B cell (primary cell): ENCODE results near the gene IGFLR1. TPM values are rescaled to one million over a fixed set of nuclear protein-coding genes. Genes with fewer than 3 reads are reported as not detected.

ENCODE experiments used
- ATAC-seq: fragments of 200-7000 bp; cut with Tn5 transposase; one replicate; pipeline ENCODE4 v1.10.0; 2021; ENCODE audit warnings: low read depth, mild to moderate bottlenecking, moderate number of reproducible peaks, moderate library complexity
- CTCF ChIA-PET: fragments of 350-600 bp; sonication (Branson Sonifier 250); formaldehyde crosslinking; loops from one replicate; lab custom pipeline; 2021; ENCODE audit warnings: antibody characterized with exemption, inconsistent platforms; lab: Charles Lee
- POLR2A ChIA-PET: fragments of 350-600 bp; sonication (Branson Sonifier 250); formaldehyde crosslinking; loops from one replicate; lab custom pipeline; 2021; ENCODE audit warnings: antibody characterized with exemption; lab: Charles Lee
- DNase-seq: peaks from one replicate; pipeline ENCODE4 v3.0.0; 2013
- H2AFZ ChIP-seq: 2 replicates; pipeline ENCODE4 v1.6.1; 2012; ENCODE audit warnings: mild to moderate bottlenecking, low read depth, low read length; ENCODE audit not compliant: insufficient read depth, poor library complexity, severe bottlenecking
- H3K27ac ChIP-seq, 2 donors: 1 replicate in 1 of 2; 2 replicates in 1 of 2; pipeline ENCODE4 v1.5.1; 2012 to 2013; ENCODE audit warnings: low read length in 2 of 2, mild to moderate bottlenecking in 2 of 2, moderate library complexity in 1 of 2
- H3K27me3 ChIP-seq, 4 experiments: fragments of 200-600 bp in 1 of 4; sonication (generic) in 1 of 4; replicated peaks in 1 of 4; 1 replicate in 2 of 4; 2 replicates in 2 of 4; pipeline versions ENCODE4 v1.6.1 to v1.7.0; 2013 to 2016; ENCODE audit warnings: low read length in 3 of 4, mild to moderate bottlenecking in 2 of 4, mixed read lengths in 1 of 4, moderate library complexity in 1 of 4; ENCODE audit not compliant: insufficient read depth in 4 of 4, control insufficient read depth in 3 of 4; ENCODE audit errors: control extremely low read depth in 1 of 4
- H3K36me3 ChIP-seq, 2 experiments: replicated peaks in 1 of 2; 1 replicate in 1 of 2; 2 replicates in 1 of 2; pipeline versions ENCODE4 v1.6.1 to v1.7.1; 2013; ENCODE audit warnings: low read length in 1 of 2; ENCODE audit not compliant: insufficient read depth in 2 of 2, control insufficient read depth in 1 of 2; ENCODE audit errors: control extremely low read depth in 1 of 2, extremely low read depth in 1 of 2
- H3K4me1 ChIP-seq, 2 donors: fragments of 200-600 bp in 1 of 2; sonication (generic) in 1 of 2; 1 replicate in 1 of 2; 2 replicates in 1 of 2; pipeline versions ENCODE4 v1.5.1 to v1.6.1; 2013 to 2017; ENCODE audit warnings: low read length in 2 of 2; ENCODE audit not compliant: control insufficient read depth in 2 of 2, insufficient read depth in 2 of 2
- H3K4me2 ChIP-seq: replicated peaks from 2 replicates; pipeline ENCODE3; 2012; ENCODE audit warnings: mild to moderate bottlenecking, low read depth, low read length; ENCODE audit not compliant: poor library complexity, severe bottlenecking
- H3K4me3 ChIP-seq, 5 experiments: fragments of 200-600 bp in 1 of 5; sonication (generic) in 1 of 5; 1 replicate in 3 of 5; 2 replicates in 2 of 5; pipeline versions ENCODE4 v1.5.1 to v1.7.0; 2011 to 2016; ENCODE audit warnings: low read length in 4 of 5, mild to moderate bottlenecking in 4 of 5, low read depth in 2 of 5, control low read depth in 1 of 5, moderate library complexity in 1 of 5; ENCODE audit not compliant: insufficient read depth in 1 of 5; ENCODE audit errors: control extremely low read depth in 1 of 5, extremely low read depth in 1 of 5
- H3K79me2 ChIP-seq: fragments of 200-600 bp; sonication (generic); one replicate; pipeline ENCODE4 v1.6.0; 2016; ENCODE audit warnings: low read length; ENCODE audit not compliant: control insufficient read depth, insufficient read depth
- H3K9ac ChIP-seq: fragments of 200-600 bp; sonication (generic); 2 replicates; pipeline ENCODE4 v1.6.1; 2017; ENCODE audit warnings: mild to moderate bottlenecking, low read length, moderate library complexity
- H3K9me3 ChIP-seq, 3 donors: one replicate each; pipeline versions ENCODE4 v1.6.1 to v1.7.1; 2013; ENCODE audit warnings: low read length in 2 of 3; ENCODE audit not compliant: control insufficient read depth in 2 of 3, insufficient read depth in 1 of 3; ENCODE audit errors: control extremely low read depth in 1 of 3
- H4K20me1 ChIP-seq: 2 replicates; pipeline ENCODE4 v1.6.0; 2012; ENCODE audit warnings: mild to moderate bottlenecking, low read length; ENCODE audit not compliant: insufficient read depth, control insufficient read depth, poor library complexity, severe bottlenecking
- H3K27ac Mint-ChIP-seq: one replicate; pipeline ENCODE4 v1.8.0; 2021; ENCODE audit warnings: mixed read lengths
- H3K27me3 Mint-ChIP-seq: one replicate; pipeline ENCODE4 v1.8.0; 2021; ENCODE audit warnings: mixed read lengths
- H3K4me1 Mint-ChIP-seq: one replicate; pipeline ENCODE4 v1.8.0; 2021; ENCODE audit warnings: mixed read lengths
- H3K4me3 Mint-ChIP-seq: one replicate; pipeline ENCODE4 v1.8.0; 2021; ENCODE audit warnings: mixed read lengths
- H3K9me3 Mint-ChIP-seq: one replicate; pipeline ENCODE4 v1.8.0; 2022; ENCODE audit warnings: mixed read lengths; ENCODE audit not compliant: insufficient read depth
- EZH2 ChIP-seq: IDR thresholded peaks from 2 replicates; pipeline ENCODE4 v1.6.1; 2012; ENCODE audit warnings: borderline replicate concordance, low read depth, mild to moderate bottlenecking, moderate library complexity, low read length; ENCODE audit not compliant: insufficient read depth, poor library complexity, severe bottlenecking
- WGBS: methylation state at CpG from one replicate; pipeline ENCODE4 v1.1.5; 2013; ENCODE audit warnings: missing lambda C conversion rate; ENCODE audit not compliant: insufficient coverage; 5-methylcytosine and 5-hydroxymethylcytosine counted together
- intact Hi-C: fragments of 100-400 bp; cut with micrococcal nuclease; formaldehyde crosslinking; loops from one replicate; pipeline ENCODE4 v1.10.0; 2022
- polyA plus RNA-seq: library from polyadenylated mRNA; depleted of rRNA; stranded (reverse); fragments of >200 nt; gene quantifications from 2 replicates; pipeline ENCODE4 v1.2.3, GENCODE V29; 2012
- total RNA-seq, 2 donors: library from RNA; stranded (reverse); fragments of 120-200 nt in 1 of 2; gene quantifications; 1 replicate in 1 of 2; 2 replicates in 1 of 2; pipeline versions ENCODE4 v1.2.3 to v1.2.4, GENCODE V29; 2013 to 2022
- TF ChIP-seq, protein P1 (sequence below): fragments of 200-600 bp; IDR thresholded peaks from one replicate; pipeline ENCODE4 v1.8.0; 2022; ENCODE audit warnings: antibody characterized with exemption, mild to moderate bottlenecking

IGFLR1 gene
- total and polyA plus RNA-seq, 2 donors (not counting 1 experiment from before 2014, with no cell fraction given): 130 to 245 TPM

DNA sequence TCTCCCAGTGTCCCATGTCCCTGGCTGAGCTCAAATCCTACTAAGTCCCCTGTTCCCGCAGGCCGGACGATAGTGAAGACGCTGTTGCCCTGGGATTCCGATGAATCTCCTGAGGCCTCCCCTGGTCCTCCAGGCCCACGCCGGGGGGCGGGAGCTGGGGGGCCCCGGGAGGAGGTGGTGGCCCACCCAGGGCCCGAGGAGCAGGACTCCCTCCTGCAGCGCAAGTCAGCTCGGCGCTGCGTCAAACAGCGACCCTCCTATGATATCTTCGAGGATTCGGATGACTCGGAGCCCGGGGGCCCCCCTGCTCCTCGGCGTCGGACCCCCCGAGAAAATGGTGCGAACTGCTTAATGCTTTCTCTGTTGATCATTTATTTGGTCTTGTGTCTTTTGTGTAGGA, 18.6 kb downstream of the IGFLR1 start:
- peaks cover 17% of the 10 kb centered on the region for H3K4me1 Mint-ChIP-seq

DNA sequence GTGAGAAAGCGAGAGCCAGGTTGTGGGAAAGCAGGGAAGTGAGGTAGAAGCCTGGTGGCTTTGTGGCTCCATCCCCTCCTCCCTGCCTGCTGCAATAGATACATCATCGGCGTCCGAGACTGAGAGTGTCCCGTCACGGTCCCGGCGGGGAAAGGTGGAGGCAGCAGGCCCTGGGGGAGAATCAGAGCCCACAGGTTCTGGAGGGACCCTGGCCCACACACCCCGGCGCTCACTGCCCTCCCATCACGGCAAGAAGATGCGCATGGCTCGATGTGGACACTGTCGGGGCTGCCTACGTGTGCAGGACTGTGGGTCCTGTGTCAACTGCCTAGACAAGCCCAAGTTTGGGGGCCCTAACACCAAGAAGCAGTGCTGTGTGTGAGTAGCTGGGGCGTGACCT, 19.4 kb downstream of the IGFLR1 start:
- CTCF ChIA-PET: no interaction called here
- Histone ChIP-seq H3K36me3 (peaks cover 2 to 75% of the 10 kb centered on the region in 2 experiments), H3K9me3 (no peaks in the 10 kb centered on the region), H3K27ac (no peak overlapping the region), H3K4me1 (peaks cover 8 to 15% of the 10 kb centered on the region in 2 donors), H3K79me2 (peaks cover 85% of the 10 kb centered on the region), H4K20me1 (peaks cover 70% of the 10 kb centered on the region), H3K9ac (no peak overlapping the region), H2AFZ (no peak overlapping the region), H3K27me3 (no peaks in the 10 kb centered on the region), H3K4me2 (no peak overlapping the region), H3K4me3 (no peak overlapping the region)
- no peak for TF ChIP-seq EZH2
- TF ChIP-seq, protein P1, sequence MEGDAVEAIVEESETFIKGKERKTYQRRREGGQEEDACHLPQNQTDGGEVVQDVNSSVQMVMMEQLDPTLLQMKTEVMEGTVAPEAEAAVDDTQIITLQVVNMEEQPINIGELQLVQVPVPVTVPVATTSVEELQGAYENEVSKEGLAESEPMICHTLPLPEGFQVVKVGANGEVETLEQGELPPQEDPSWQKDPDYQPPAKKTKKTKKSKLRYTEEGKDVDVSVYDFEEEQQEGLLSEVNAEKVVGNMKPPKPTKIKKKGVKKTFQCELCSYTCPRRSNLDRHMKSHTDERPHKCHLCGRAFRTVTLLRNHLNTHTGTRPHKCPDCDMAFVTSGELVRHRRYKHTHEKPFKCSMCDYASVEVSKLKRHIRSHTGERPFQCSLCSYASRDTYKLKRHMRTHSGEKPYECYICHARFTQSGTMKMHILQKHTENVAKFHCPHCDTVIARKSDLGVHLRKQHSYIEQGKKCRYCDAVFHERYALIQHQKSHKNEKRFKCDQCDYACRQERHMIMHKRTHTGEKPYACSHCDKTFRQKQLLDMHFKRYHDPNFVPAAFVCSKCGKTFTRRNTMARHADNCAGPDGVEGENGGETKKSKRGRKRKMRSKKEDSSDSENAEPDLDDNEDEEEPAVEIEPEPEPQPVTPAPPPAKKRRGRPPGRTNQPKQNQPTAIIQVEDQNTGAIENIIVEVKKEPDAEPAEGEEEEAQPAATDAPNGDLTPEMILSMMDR: no peak
- Mint-ChIP-seq H3K27ac (no peak overlapping the region), H3K9me3 (no peaks in the 10 kb centered on the region), H3K27me3 (no peaks in the 10 kb centered on the region), H3K4me1 (peaks cover 19% of the 10 kb centered on the region), H3K4me3 (no peak overlapping the region)
- intact Hi-C loops: no loop called here
- 99% methylated on average over 15 of the region's 16 CpGs for WGBS
- no peak for ATAC-seq
- POLR2A ChIA-PET: no interaction called here
- no peak for DNase-seq

More for the DNA sequence above, 18.6 kb downstream of the IGFLR1 start:
- 98% methylated on average over 24 of the region's 24 CpGs for WGBS
- no peak for DNase-seq
- Histone ChIP-seq H3K9ac (no peak overlapping the region), H3K9me3 (no peaks in the 10 kb centered on the region), H3K4me1 (peaks cover 7 to 11% of the 10 kb centered on the region in 2 donors), H3K79me2 (peaks cover 85% of the 10 kb centered on the region), H4K20me1 (peaks cover 72% of the 10 kb centered on the region), H3K27me3 (no peaks in the 10 kb centered on the region), H3K4me3 (no peak overlapping the region), H3K4me2 (no peak overlapping the region), H3K36me3 (peaks cover 2 to 83% of the 10 kb centered on the region in 2 experiments), H2AFZ (no peak overlapping the region), H3K27ac (no peak overlapping the region)
- Mint-ChIP-seq H3K27me3 (no peaks in the 10 kb centered on the region), H3K4me3 (no peak overlapping the region), H3K9me3 (no peaks in the 10 kb centered on the region), H3K27ac (no peak overlapping the region)
- ChIA-PET POLR2A (no interaction called here), CTCF (interaction anchor here (0.6 kb wide), 1 partner anchor 160 kb away, joined by 3 read pairs; no protein-coding TSS in a partner anchor)
- intact Hi-C loops: no loop called here
- ATAC-seq: no peak
- no peak for TF ChIP-seq EZH2
- TF ChIP-seq, protein P1: no peak
